ENCODE measurements around the gene LEFTY2. TPM values are rescaled to one million over a fixed set of nuclear protein-coding genes. Genes with fewer than 3 reads are reported as not detected.
"Not testable (repeated sequence)": the region's sequence is repeated elsewhere in the genome, so short reads cannot be mapped to it uniquely, and the experiment has no call there.

LEFTY2 gene
- total and polyA plus RNA-seq, 2 donors (not counting 3 experiments of a cell fraction or from before 2014, with no cell fraction given) = 0.06 TPM; not detected in 1

GRCh38 chr1:225931270-225932136 is 9.5 kb downstream of the LEFTY2 start:
- BruUV-seq (replicated peaks) = no TSS peak
- no peaks in the 10 kb centered on the region for H4K20me1 ChIP-seq (replicated peaks; ENCODE audit: control insufficient read depth, extremely low read depth, insufficient read depth, low read length)
- FAIRE-seq (no peak), DNase-seq (ENCODE audit: low read depth, low spot score) (no peak)
- H3K36me3 ChIP-seq (ENCODE audit: control insufficient read depth in 2 of 2, extremely low read depth in 1 of 2, insufficient read depth in 2 of 2, low read length in 2 of 2) = no peaks in the 10 kb centered on the region
- no peak overlapping the region for H3K27ac ChIP-seq (ENCODE audit: insufficient read depth, low read depth, low read length)
- no peak for TF ChIP-seq JUN (IDR thresholded peaks at IDR 0.05; ENCODE audit: borderline replicate concordance, insufficient read depth, insufficient read length, low read depth)
- no peak for TF ChIP-seq POLR2A (IDR thresholded peaks at IDR 0.05; ENCODE audit: low read depth, low read length)
- TF ChIP-seq MYC (IDR thresholded peaks at IDR 0.05; ENCODE audit: low read depth, low read length) = no peak
- ChIA-PET POLR2A (no interaction called here), CTCF (interaction anchor here (0.9 to 2.4 kb wide), 6 partner anchors 9 to 60 kb away, joined by 3 to 11 read pairs (median 3); no protein-coding TSS in a partner anchor)
- H3K4me3 ChIP-seq (replicated peaks in 1 of 3; ENCODE audit: insufficient read depth in 1 of 3, low read depth in 1 of 3, low read length in 3 of 3) = no peak overlapping the region
- dilution Hi-C loops (cut with MboI; ENCODE audit: extremely low pct_ligation_motif_present, low sequenced_read_pairs) (no loop called here), intact Hi-C loops (cut with micrococcal nuclease) (no loop called here)
- H3K9me3 ChIP-seq (replicated peaks; ENCODE audit: control insufficient read depth, insufficient read depth, low read length) = no peaks in the 10 kb centered on the region
- H3K9ac ChIP-seq (replicated peaks; ENCODE audit: extremely low read depth, insufficient read depth, low read length) = no peak overlapping the region
- H2AFZ ChIP-seq (ENCODE audit: low read depth, low read length) = peak overlapping the region; percentile 23
- no peaks in the 10 kb centered on the region for H3K27me3 ChIP-seq (ENCODE audit: control insufficient read depth in 2 of 2, insufficient read depth in 2 of 2, low read length in 2 of 2)
- no peaks in the 10 kb centered on the region for H3K4me1 ChIP-seq (ENCODE audit: control insufficient read depth, extremely low read depth, insufficient read depth, low read length)
- H3K79me2 ChIP-seq (ENCODE audit: control insufficient read depth, insufficient read depth, low read length) = no peaks in the 10 kb centered on the region
- H3K4me2 ChIP-seq (ENCODE audit: insufficient read depth, low read length) = no peak overlapping the region
- H3K9me1 ChIP-seq (replicated peaks; ENCODE audit: control insufficient read depth, extremely low read depth, insufficient read depth, low read length) = no peaks in the 10 kb centered on the region

GRCh38 chr1:225930566-225930965 is 10.5 kb downstream of the LEFTY2 start:
- no peaks in the 10 kb centered on the region for H3K79me2 ChIP-seq (ENCODE audit: control insufficient read depth, insufficient read depth, low read length)
- no peaks in the 10 kb centered on the region for H3K9me1 ChIP-seq (replicated peaks; ENCODE audit: control insufficient read depth, extremely low read depth, insufficient read depth, low read length)
- TF ChIP-seq MAX (IDR thresholded peaks at IDR 0.05; ENCODE audit: insufficient read depth, insufficient read length) = no peak
- TF ChIP-seq POLR2A (IDR thresholded peaks at IDR 0.05; ENCODE audit: low read depth, low read length) = no peak
- no peak for TF ChIP-seq MYC (IDR thresholded peaks at IDR 0.05; ENCODE audit: low read depth, low read length)
- no peak for TF ChIP-seq EZH2 (IDR thresholded peaks at IDR 0.05; ENCODE audit: borderline replicate concordance, low read depth, low read length, severe bottlenecking)
- no peak for TF ChIP-seq JUN (IDR thresholded peaks at IDR 0.05; ENCODE audit: borderline replicate concordance, insufficient read depth, insufficient read length, low read depth)
- no peak for TF ChIP-seq POLR2AphosphoS5 (IDR thresholded peaks at IDR 0.05; ENCODE audit: insufficient read depth, low read depth, low read length)
- no peak for TF ChIP-seq GATA2 (IDR thresholded peaks at IDR 0.05; ENCODE audit: insufficient read depth, insufficient read length, low read depth, low read length)
- no peak for TF ChIP-seq FOS (IDR thresholded peaks at IDR 0.05; ENCODE audit: borderline replicate concordance, insufficient read depth, low read length)
- no peaks in the 10 kb centered on the region for H3K27me3 ChIP-seq (ENCODE audit: control insufficient read depth in 2 of 2, insufficient read depth in 2 of 2, low read length in 2 of 2)
- no peak overlapping the region for H3K27ac ChIP-seq (ENCODE audit: insufficient read depth, low read depth, low read length)
- H3K9me3 ChIP-seq (replicated peaks; ENCODE audit: control insufficient read depth, insufficient read depth, low read length) = no peaks in the 10 kb centered on the region
- H3K4me2 ChIP-seq (ENCODE audit: insufficient read depth, low read length) = no peak overlapping the region
- no peak for FAIRE-seq
- intact Hi-C loops (cut with micrococcal nuclease) (no loop called here), dilution Hi-C loops (cut with MboI; ENCODE audit: extremely low pct_ligation_motif_present, low sequenced_read_pairs) (no loop called here)
- H4K20me1 ChIP-seq (replicated peaks; ENCODE audit: control insufficient read depth, extremely low read depth, insufficient read depth, low read length) = no peaks in the 10 kb centered on the region
- H2AFZ ChIP-seq (ENCODE audit: low read depth, low read length) = no peak overlapping the region
- H3K4me1 ChIP-seq (ENCODE audit: control insufficient read depth, extremely low read depth, insufficient read depth, low read length) = no peaks in the 10 kb centered on the region
- CTCF ChIA-PET = interaction anchor here (0.6 to 2.4 kb wide), 5 partner anchors 9 to 361 kb away, joined by 3 to 11 read pairs (median 3); no protein-coding TSS in a partner anchor
- POLR2A ChIA-PET = no interaction called here
- H3K36me3 ChIP-seq (ENCODE audit: control insufficient read depth in 2 of 2, extremely low read depth in 1 of 2, insufficient read depth in 2 of 2, low read length in 2 of 2) = no peaks in the 10 kb centered on the region
- H3K9ac ChIP-seq (replicated peaks; ENCODE audit: extremely low read depth, insufficient read depth, low read length) = no peak overlapping the region
- H3K4me3 ChIP-seq (replicated peaks in 1 of 3; ENCODE audit: insufficient read depth in 1 of 3, low read depth in 1 of 3, low read length in 3 of 3) = no peak overlapping the region
- no TSS peak for BruUV-seq (replicated peaks)
- DNase-seq (ENCODE audit: low read depth, low spot score) = no peak

GRCh38 chr1:225929462-225929861 is 11.6 kb downstream of the LEFTY2 start:
- dilution Hi-C loops (cut with MboI; ENCODE audit: extremely low pct_ligation_motif_present, low sequenced_read_pairs) = not testable (repeated sequence)
- CTCF ChIA-PET = interaction anchor here (0.6 to 0.7 kb wide), 2 partner anchors 287 to 295 kb away, joined by 3 to 4 read pairs; no protein-coding TSS in a partner anchor

More at GRCh38 chr1:225929462-225929861, 11.6 kb downstream of the LEFTY2 start:
- H3K27ac ChIP-seq (ENCODE audit: insufficient read depth, low read depth, low read length); H3K36me3 ChIP-seq (ENCODE audit: control insufficient read depth in 2 of 2, extremely low read depth in 1 of 2, insufficient read depth in 2 of 2, low read length in 2 of 2); H2AFZ ChIP-seq (ENCODE audit: low read depth, low read length); H3K4me1 ChIP-seq (ENCODE audit: control insufficient read depth, extremely low read depth, insufficient read depth, low read length); BruUV-seq (replicated peaks); POLR2A ChIA-PET; H3K27me3 ChIP-seq (ENCODE audit: control insufficient read depth in 2 of 2, insufficient read depth in 2 of 2, low read length in 2 of 2); FAIRE-seq; H3K9me1 ChIP-seq (replicated peaks; ENCODE audit: control insufficient read depth, extremely low read depth, insufficient read depth, low read length); H3K4me2 ChIP-seq (ENCODE audit: insufficient read depth, low read length); H3K4me3 ChIP-seq (replicated peaks in 1 of 3; ENCODE audit: insufficient read depth in 1 of 3, low read depth in 1 of 3, low read length in 3 of 3); H3K9ac ChIP-seq (replicated peaks; ENCODE audit: extremely low read depth, insufficient read depth, low read length); intact Hi-C loops (cut with micrococcal nuclease); DNase-seq (ENCODE audit: low read depth, low spot score); H3K9me3 ChIP-seq (replicated peaks; ENCODE audit: control insufficient read depth, insufficient read depth, low read length); H3K79me2 ChIP-seq (ENCODE audit: control insufficient read depth, insufficient read depth, low read length); H4K20me1 ChIP-seq (replicated peaks; ENCODE audit: control insufficient read depth, extremely low read depth, insufficient read depth, low read length): not testable (repeated sequence)
